GM23248 (cell line): ENCODE data around the gene GLP1R.

Source experiments
- EZH2 ChIP-seq: fragments of 200-600 bp; sonication (generic); IDR thresholded peaks from 2 replicates; pipeline ENCODE4 v1.6.1; 2018; ENCODE audit warnings: antibody characterized with exemption, mild to moderate bottlenecking; ENCODE audit not compliant: insufficient read depth, poor library complexity, severe bottlenecking
- EZH2phosphoT487 ChIP-seq: fragments of 200-600 bp; sonication (generic); IDR thresholded peaks from 2 replicates; pipeline ENCODE4 v1.6.1; 2018; ENCODE audit warnings: antibody characterized with exemption, moderate library complexity, mild to moderate bottlenecking, low read depth; ENCODE audit not compliant: insufficient read depth

DNA sequence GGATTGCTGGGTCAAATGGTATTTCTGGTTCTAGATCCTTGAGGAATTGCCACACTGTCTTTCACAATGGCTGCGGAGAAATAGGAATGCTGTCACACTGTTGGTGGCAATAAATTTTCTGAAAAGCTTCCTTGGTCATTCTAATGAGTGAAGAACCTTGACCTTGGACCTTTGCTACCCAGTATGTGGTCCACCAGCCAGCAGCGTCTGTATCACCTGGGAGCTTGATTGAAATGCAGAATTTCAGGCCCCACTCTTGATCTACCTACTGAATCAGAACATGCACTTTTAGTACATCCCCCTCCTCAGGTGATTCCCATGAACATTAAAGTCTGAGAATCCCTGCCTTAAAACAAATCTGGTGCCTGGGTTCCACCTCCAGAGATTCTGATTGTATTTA is 27.5 kb upstream of the GLP1R start:
- TF ChIP-seq EZH2, result no peak
- no peak for TF ChIP-seq EZH2phosphoT487
